GM21529 (cell line): ENCODE results near the gene CSTF2.
A peak's percentile ranks its signal among the peaks of the same experiment; 100 is the strongest.
"Not testable (repeated sequence)": the region's sequence is repeated elsewhere in the genome, so short reads cannot be mapped to it uniquely, and the experiment has no call there.

Experiments used
- ATAC-seq: cut with Tn5 transposase; IDR thresholded peaks from one replicate; pipeline ENCODE4 v1.9.1; 2021; ENCODE audit not compliant: unreplicated experiment

The CSTF2 gene

DNA sequence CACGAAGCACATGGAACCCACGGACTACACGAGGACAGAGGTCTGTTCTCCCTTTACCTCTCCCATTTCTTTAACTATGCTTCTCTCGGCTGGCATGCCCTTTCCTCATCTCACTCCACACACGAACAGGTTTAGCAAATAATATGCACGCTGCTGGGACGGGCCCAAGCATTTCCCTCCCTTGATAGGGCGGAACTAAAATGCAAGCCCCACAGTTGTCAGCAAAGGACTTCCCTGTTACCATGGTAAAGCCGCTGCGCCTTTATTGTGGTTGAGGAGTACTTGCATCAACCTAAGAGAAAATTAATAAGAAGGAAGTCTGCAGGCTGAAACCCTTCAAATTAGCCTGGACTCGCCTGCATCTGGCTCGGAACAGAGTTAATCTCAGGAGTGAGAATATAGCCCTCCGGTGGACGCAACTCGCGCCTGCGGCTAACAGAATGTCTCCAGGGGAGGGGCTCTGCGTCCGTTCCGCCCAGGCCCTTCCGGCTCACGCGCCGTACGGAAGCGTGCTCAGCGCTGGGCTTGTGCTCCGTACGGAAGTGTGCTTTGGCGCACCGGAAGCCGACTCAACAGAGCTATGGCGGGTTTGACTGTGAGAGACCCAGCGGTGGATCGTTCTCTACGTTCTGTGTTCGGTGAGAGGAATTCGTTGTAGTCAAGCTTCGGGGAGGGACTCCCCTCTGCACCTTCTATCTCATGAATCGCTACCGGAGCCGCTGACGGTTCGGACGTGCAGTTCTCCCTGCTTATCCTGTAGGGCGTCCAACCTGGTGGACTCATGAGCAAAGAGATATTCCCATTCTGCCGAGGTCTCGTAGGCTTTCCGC, at the start of gene CSTF2:
TSS of gene CSTF2 (plus strand) at position 555 of the 830 bp plus-strand sequence. CDS start at position 581, 26 bp downstream.
- peak; percentile 99 for ATAC-seq

DNA sequence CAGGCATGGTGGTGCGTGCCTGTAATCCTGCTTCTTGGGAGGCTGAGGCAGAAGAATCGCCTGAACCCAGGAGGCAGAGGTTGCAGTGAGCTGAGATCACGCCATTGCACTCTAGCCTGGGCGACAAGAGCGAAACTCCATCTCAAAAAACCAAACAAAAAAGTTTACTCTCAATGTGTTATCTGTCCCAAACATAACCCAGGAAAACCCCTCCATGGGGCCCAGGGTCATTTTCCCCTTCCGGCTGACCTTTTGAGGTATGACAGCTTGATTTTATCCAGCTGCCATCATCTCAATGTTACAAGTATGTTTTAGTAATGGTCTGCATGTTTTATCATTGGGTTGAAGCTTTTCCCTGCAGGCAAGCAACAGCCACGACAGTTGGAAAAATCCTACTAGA, 23.8 kb upstream of the CSTF2 start:
- ATAC-seq, result not testable (repeated sequence)

DNA sequence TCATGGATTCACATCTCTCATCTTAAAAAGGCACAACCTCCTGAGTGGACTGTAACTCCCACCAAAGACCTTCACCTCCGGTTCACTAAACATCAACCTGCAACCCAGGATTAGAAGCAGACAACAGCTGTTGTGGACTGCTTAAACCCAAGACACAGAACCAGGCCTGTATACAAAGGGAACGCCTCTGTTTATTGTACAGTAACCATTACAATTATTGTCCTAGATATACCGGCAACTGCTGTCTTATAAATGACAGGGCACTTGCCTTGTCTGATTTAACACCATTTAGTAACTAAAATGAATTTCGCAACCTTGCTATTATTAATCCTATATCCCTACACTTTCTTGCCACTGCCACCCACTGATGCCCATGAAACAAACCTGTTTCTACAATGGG, 22.8 kb upstream of the CSTF2 start:
- ATAC-seq, result no peak

DNA sequence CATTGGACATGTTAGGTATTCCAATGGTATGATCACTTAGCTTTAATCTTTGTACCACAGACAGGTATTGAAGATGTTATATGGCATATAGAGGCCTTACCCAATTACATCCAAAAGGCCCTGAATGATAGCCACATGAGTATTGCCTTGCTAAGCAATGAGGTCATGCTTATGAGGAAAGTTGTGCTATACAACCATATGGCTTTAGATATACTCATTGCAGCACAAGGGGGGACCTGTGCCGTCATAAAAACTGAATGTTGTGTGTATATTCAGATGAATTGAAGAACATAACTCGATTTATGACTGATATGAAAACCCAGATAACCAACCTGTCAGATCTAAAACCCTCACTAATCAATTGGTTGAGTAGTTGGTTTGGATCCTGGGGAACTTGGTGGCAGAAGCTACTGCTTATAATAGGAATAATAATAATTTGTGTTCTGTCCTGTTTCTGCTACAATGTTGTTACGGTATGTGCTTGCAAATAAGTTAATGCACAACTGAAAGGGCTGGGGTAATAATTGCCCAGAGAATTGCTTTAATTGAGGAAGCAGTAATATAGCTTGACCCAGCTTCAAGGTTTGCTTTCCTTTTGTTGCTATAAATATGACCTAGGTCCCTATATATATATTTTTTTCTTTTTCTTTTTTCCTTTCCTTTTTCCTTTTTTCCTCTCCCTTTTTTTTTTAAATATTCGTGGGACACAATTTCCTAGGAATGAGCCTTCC, 21.5 kb upstream of the CSTF2 start:
- no peak for ATAC-seq

GRCh38 chrX:100802843-100803242, 17.3 kb upstream of the CSTF2 start:
- no peak for ATAC-seq

- no peak for ATAC-seq
Observed at GRCh38 chrX:100804780-100805179, 15.4 kb upstream of the CSTF2 start.

- not testable (repeated sequence) for ATAC-seq
Observed at GRCh38 chrX:100808265-100808664, 11.9 kb upstream of the CSTF2 start.

DNA sequence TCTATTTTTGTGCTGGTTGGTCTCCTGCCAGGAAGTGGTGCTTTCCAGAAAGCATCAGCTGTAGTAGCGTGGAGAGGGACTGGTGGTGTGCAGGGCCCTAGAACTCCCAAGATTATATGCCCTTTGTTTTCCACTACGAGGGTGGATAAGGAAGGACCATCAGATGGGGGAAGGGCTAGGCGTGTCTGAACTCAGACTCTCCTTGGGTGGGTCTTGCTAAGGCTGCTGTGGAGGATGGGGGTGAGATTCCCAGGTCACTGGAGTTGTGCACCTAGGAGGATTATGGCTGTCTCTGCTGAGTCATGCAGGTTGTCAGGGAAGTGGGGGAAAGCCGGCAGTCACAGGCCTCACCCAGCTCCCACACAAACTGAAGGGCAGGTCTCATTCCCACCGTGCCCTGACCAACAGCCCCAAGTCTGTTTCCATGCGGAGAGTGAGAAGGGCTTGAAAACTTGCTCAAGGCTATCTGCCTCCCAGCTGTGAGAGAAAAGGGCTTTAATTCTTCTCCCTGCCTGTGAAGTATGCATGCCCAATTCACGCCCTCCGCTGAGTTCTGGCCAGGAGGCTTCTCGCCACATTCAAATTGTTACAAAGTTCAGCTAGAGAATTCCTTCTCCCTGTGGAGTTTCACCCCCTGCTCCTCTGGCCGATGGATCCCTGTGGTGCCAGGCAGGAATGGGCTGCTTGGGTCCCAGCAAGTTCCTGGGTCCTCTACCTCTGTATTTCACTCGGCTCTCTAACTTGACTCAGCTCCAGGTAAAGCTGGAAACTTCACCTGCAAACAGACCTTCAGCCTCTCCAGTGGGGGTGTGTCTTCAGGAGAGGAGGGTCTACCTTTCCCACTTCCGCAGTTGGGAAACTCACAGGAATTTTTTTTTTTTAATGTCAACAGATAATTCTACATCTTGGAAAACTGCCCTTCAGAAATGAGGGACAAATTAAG, 7.7 kb upstream of the CSTF2 start:
- ATAC-seq, result no peak

GRCh38 chrX:100817340-100817739, 2.9 kb upstream of the CSTF2 start:
- no peak for ATAC-seq

DNA sequence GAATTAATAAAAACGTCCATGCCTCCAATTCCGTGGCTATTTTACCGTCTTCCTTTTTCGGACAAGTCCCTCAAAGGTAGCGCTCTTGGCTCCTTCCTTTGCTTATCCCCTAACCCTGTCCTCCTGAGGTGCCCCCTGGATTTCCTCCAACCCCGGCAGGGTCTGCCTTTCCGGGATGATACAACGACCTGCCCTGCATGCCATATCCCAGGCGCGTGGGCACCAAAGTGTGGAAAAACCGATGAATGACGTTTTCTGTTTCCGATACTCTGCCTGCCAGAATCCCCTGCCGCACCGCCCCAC, 706 bp upstream of the CSTF2 start:
- no peak for ATAC-seq

DNA sequence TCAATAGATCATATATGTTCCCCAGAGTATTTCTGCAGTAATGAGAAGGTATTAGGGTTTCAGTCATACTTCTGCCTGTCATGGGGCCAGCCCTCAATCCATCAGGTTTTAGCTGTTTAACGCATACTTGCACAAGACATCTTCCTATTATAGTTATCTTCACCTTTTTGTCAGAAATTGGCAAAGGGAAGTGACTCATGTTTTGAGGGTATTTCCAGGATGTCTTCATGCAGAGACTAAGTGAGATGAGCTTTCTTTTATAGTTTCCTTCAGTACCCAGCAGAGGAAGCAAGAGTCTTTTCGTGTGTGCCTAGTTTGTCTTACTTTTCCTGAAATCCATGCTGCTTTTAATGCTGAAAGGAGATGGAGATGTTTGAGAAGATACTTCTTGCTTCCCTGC, 9.5 kb downstream of the CSTF2 start:
- peak; percentile 75 for ATAC-seq

GRCh38 chrX:100830143-100830542, 10.0 kb downstream of the CSTF2 start:
- peak; percentile 27 for ATAC-seq

GRCh38 chrX:100830547-100830946, 10.4 kb downstream of the CSTF2 start:
- peak; percentile 40 for ATAC-seq

DNA sequence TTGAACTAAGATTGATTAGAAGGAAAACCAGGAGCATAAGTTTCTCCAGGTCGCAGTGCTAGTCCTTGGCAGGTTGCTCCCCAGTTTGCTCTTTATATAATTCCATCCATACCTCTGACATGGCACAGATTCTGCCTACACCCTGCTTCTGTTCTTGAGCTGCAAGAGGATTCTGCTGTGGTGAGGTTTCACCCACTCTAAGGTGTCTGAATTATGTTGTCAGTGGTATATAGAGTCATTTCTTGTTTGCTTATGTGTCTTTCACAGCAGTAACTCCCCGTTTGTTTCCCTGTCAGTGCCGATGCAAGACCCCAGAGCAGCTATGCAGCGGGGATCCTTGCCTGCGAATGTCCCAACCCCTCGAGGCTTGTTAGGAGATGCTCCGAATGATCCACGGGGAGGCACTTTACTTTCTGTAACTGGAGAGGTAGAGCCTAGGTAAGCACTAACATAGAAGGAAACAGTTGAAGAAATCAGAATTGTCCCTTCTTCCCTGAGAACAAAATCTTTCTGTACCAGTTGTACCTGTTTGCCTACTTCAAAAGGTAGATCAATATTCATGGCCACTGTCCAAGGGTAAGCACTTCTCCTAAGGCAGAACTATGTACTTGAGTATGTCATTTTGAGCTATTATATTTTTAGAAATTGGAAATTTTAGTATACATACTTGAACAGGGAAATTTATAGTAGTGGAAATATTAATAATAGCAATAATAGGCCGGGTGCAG, 11.2 kb downstream of the CSTF2 start:
- no peak for ATAC-seq

DNA sequence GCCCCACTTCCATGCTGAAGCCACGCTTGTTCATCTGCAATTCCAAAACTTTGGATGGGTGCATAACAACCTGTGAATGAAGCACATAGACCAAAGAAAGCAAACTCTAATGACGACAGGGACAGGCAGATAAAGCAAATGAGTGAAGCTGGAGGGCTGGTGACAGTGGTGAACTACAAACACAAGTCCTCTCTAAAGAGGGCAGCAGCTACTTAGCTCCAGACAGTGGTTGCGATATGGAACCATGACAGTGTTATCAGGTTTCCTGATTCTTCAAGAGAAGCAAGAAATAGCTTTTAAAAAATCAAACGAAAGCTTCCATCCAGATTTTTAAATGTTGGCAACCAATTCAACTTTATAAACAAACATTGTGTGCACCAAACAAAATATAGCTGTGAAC, 30.1 kb downstream of the CSTF2 start:
- ATAC-seq, result no peak

- ATAC-seq, result no peak
Observed at GRCh38 chrX:100852810-100853209, 32.6 kb downstream of the CSTF2 start.

DNA sequence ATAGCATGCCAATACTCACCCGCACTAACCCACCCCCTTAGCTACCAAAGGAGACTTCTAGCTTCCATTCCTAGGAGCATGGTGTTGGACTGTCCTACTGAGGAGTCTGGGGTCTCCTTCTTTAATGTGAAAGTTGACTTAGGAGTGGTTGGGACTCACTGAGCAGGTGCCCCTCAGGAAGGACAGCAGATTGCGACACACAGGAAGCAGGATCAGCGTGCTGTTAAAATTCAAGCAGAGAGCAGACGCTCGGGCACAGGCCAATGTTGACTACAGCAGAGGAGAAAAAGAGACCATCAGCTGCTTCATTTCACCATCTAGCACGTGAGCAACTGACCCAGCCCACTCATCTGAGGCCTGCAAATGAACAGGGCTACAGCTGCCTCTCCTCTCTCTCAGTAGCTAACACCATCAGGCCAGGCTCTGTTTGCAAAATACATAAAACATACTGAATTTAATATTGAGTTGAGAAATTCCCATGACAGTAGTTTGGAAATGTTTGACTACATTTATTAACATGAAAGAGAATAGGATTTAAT, 43.2 kb downstream of the CSTF2 start:
- ATAC-seq, result no peak

- no peak for ATAC-seq
Observed at GRCh38 chrX:100864657-100865391, 44.6 kb downstream of the CSTF2 start.

GRCh38 chrX:100868273-100868672, 48.1 kb downstream of the CSTF2 start:
- no peak for ATAC-seq

DNA sequence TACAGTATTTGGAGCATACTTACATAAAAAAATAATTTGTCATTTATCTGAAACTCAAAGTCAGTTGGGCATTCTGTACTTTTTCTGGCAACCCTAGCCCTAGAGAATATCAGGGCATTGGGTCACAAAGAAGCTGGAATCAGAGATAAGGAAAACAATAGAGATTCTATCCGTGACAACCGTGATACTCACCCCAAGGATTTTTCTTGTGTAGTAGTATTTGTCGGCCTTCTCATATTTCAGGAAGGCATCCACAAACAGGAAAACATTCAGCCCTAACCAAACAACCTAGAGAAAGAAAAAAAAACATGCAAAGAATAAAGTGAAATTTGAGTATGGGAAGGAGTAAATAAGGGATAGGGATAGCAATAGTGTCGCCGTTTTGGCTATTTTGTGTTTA, 50.3 kb downstream of the CSTF2 start:
- ATAC-seq, result no peak
